Measurements from ENCODE around the gene ZNF469. TPM values are rescaled to one million over a fixed set of nuclear protein-coding genes. Genes with fewer than 3 reads are reported as not detected.
"Not testable (repeated sequence)": the region's sequence is repeated elsewhere in the genome, so short reads cannot be mapped to it uniquely, and the experiment has no call there.

ZNF469 gene
- total RNA-seq, 2 experiments from 2014 or later: 1.4 to 1.5 TPM

DNA sequence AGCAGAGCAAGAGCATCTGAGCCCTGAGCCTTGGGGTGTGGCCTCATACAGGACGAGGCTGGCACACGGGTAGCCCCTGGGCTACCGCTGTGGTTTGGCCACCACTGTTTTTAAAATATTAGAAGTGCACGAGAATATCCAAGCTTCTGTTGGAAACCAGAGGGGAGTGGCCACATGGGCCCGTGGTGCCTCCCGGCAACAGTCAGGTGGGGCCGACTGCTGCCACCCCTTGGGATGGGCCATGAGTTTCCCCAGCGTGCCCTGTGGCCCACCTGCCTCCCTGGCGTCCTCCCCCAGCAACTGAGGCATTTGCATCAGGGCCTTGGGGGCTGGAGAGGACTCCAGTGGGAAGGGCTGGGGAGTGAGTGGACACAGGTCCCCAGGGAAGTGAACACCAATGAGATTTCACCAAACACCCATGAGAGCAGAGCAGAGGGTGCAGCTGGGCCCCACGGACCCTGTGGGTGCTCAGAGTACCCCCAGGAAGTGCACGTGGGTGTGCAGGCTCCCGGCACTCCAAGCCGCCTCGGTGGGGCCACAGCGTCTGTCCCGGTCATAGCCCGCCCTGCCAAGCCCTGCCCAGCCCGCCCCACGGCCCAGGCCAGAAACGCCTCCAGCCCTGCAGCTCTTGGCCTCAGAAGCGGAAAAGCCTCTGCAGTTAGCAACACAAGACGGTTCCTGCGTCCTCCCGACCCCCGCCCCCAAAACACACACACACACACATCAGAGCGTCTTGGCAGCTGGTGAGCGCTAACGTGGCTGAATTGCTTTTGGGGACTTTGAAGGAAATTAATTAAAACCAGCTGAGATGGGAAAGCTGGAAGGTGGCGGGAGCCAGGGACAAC, 22.7 kb downstream of the ZNF469 start:
- CTCF ChIA-PET: no interaction called here
- POLR2A ChIA-PET: no interaction called here

- ChIA-PET POLR2A (no interaction called here), CTCF (no interaction called here)
Observed at GRCh38 chr16:88406096-88407041, 23.6 kb downstream of the ZNF469 start.

GRCh38 chr16:88407042-88407420, 24.3 kb downstream of the ZNF469 start:
- POLR2A ChIA-PET: no interaction called here
- CTCF ChIA-PET: no interaction called here

- CTCF ChIA-PET: no interaction called here
- POLR2A ChIA-PET: no interaction called here
Observed at GRCh38 chr16:88407807-88408206, 25.0 kb downstream of the ZNF469 start.

GRCh38 chr16:88408561-88409142, 25.9 kb downstream of the ZNF469 start:
- POLR2A ChIA-PET: no interaction called here
- CTCF ChIA-PET: no interaction called here

- ChIA-PET POLR2A (no interaction called here), CTCF (no interaction called here)
Observed at GRCh38 chr16:88409296-88410065, 26.7 kb downstream of the ZNF469 start.

DNA sequence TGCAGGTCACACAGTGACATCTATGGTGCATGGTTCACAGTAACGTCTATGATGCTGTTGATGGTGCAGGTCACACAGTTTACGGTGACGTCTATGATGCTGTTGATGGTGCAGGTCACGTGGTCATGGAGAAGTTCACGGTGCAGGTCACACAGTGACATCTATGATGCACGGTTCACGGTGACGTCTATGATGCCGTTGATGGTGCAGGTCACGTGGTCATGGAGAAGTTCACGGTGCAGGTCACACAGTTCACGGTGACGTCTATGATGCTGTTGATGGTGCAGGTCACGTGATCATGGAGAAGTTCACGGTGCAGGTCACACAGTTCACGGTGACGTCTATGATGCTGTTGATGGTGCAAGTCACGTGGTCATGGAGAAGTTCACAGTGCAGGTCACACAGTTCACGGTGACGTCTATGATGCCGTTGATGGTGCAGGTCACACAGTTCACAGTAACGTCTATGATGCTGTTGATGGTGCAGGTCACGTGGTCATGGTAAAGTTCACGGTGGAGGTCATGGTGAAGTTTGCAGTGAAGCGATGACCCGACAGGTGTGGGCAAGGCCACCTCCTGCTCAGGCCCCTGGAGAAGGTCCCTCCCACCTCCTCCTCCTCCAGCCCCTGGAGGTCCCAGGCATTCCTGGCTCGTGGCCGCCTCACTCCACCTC, 27.7 kb downstream of the ZNF469 start:
- POLR2A ChIA-PET, CTCF ChIA-PET: not testable (repeated sequence)

DNA sequence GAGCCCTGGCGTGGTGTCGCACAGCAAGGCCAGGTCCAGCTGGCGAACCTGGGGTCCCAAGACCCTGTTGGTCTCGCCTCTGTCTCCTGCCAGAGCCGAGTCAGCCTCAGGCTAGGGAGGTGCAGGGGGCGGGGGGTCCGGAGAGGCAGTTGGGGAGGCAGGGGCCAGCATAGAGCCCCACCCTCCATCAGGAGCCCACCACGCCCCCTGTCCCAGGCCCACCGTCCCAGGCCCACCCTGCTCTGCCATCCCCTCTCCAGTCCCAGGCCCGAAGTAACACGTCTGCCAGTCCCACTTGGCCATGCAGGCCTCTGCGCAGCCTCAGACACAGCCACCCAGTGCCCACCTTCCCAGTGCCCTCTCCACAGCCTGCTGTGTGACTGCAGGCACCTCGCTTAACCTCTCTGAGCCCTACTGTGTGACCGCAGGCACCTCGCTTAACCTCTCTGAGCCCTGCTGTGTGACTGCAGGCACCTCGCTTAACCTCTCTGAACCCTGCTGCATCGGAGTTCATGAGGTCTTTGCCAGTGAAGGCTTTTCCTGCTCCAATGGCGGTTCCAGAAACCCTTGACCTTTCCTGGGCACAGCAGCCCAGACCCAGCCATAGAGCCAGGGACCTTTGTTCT, 29.3 kb downstream of the ZNF469 start:
- POLR2A ChIA-PET: no interaction called here

DNA sequence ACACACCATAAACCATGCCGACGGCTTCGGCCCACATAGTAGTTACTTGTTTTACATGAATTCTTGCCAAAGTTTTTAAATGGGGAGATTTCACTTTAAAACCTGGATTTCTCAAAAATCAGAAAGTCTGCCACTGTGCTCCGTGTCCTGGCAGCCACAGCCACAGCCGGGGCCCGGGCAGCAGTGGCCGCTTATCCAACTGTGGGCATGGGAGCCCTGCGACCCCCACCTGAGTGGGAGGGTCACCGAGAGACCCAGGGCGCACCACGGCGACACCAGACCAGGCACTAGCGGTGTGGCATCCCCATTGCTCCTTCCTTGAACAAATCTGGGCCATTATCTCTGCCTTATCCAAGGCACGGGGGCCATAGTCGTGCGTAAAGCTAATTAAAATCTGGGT, 30.0 kb downstream of the ZNF469 start:
- ChIA-PET CTCF (no interaction called here), POLR2A (no interaction called here)

More for the DNA sequence above, 29.3 kb downstream of the ZNF469 start:
- CTCF ChIA-PET: no interaction called here

GRCh38 chr16:88413231-88413630, 30.5 kb downstream of the ZNF469 start:
- CTCF ChIA-PET: no interaction called here
- POLR2A ChIA-PET: no interaction called here

DNA sequence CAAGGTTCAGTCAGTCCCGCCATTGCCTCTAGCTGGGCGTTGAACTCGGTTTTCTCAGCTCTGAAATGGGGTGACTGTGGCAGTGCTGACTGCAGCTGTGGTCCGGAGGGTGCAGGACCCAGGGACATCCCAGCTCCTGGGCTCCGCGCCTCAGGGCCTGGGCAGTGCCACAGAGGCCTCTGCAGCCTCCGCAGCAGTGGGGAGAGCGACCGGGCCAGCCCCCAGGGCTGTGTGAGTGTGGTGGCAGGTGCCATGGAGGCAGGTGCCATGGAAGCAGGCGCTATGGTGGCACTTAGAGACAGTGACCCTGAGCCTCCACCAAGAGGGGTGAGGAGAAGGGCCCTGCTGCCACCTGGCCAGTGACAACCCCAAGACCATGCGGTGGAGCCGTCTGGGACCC, 30.9 kb downstream of the ZNF469 start:
- ChIA-PET CTCF (no interaction called here), POLR2A (no interaction called here)

DNA sequence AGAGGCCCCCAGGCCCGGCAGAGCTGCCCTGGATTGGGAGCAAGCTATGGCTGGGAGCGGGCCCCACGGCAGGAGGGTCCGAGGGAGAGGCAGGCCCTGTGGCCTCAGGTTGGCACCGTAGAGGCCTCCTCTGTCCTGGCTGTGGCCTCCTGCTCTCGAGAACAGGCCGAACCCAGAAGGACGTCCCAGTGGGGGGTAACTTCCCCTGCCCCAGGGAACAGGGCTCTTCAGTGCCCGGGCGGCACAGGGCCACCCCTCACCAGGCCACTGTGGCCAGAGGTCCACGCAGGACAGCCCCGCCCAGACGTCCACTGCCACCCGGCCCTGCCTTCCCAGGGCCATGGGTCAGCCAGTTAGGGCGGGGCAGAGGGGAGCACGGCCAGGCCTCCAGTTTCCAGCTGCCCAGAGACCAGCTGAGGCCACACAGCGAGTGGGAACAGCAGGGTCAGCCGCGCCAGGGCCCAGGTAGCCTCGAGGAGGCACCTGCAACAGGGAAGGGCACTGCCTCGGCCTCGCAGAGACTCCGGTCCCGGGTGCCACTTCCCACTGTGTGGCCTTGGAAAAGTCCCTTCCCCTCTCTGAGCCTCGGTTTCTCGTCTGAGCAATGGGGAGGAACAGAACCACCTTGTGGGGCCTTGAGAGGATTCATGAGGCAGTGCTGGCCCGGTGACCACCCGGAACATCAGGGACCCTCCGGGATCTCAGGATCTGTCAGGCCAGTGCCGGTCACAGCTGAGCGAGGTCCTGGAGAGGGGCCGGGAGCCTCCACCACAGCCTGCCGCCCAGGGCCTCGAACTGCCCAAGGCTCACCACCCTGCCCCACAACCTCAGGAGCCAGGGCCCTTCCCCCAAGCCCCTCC, 32.0 kb downstream of the ZNF469 start:
- POLR2A ChIA-PET: no interaction called here
- CTCF ChIA-PET: no interaction called here

DNA sequence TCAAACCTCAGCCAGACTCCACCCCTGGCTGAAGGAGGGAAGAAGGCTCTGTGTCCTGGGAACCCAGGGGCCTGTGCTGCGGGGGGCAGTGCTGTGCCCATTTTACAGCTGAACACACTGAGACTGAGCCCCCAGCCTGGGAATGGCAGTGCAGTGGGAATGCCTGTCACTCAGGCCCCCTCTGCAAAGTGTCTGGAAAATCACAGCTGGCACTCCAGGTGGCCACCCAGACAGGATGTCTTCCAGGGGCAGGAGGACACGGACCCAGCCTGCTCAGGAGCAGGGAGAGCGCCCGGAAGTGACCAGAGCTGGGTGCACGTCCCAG, 32.6 kb downstream of the ZNF469 start:
- CTCF ChIA-PET: no interaction called here

GRCh38 chr16:88415713-88416323, 33.1 kb downstream of the ZNF469 start:
- CTCF ChIA-PET: no interaction called here
- POLR2A ChIA-PET: no interaction called here

More for the DNA sequence above, 32.6 kb downstream of the ZNF469 start:
- POLR2A ChIA-PET: no interaction called here

- CTCF ChIA-PET: no interaction called here
- POLR2A ChIA-PET: no interaction called here
Observed at GRCh38 chr16:88416686-88417085, 33.9 kb downstream of the ZNF469 start.

DNA sequence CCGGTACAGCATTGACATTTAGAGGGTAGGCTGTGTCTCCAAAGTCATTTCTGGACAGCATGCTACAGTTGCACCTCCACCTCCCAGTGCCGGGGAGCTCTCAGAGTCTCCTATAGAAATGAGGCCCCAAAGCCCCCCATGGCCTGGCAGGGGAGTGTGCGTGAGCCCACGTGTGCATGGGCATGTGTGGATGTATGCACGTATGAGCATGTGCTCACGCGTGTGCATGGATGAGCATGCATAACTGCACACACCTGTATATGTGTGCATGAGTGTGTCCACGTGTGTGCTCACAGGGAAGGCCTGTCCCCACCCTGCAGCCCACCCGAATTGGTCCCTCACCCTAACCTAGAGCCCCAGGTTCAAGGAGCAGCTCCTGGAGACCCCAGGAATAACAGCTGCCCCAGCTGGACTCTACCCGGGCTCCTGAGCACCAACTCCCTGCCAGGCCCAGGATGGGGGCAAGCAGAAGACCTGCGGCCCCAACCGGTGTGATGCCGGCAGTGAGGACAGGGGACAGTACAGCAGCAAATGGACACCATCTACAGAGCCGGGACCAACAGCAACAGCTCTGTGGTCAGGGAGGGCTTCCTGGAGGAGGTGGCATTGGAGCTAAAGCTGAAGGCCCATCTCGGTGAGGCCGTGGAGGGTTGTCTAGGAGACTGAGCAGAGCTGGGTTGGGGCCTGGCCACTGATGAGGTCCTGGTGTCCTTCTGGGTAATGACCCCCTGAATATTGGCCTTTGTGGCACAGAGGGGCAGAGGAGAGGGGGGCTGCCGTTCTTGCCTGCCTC, 35.1 kb downstream of the ZNF469 start:
- CTCF ChIA-PET: interaction anchor here (0.7 kb wide), 1 partner anchor 35 kb away, joined by 3 read pairs; the partner anchor contains the start of gene ZNF469
- POLR2A ChIA-PET: no interaction called here

- POLR2A ChIA-PET: no interaction called here
- CTCF ChIA-PET: no interaction called here
Observed at GRCh38 chr16:88418869-88419268, 36.1 kb downstream of the ZNF469 start.

All from activated CD8-positive, alpha-beta memory T cell treated with anti-CD3 and anti-CD28 coated beads for 36 hours (primary cell).